ENCODE data around the gene TSSK6. TPM values are rescaled to one million over a fixed set of nuclear protein-coding genes. Genes with fewer than 3 reads are reported as not detected.

TSSK6 gene
- polyA plus RNA-seq, 4 donors, result 1.6 to 3.4 (median 1.9) TPM

GRCh38 chr19:19471682-19472081, 43.7 kb downstream of the TSSK6 start:
- Histone ChIP-seq H3K36me3 (ENCODE audit: control insufficient read depth in 3 of 3, insufficient read depth in 2 of 3, low read depth in 1 of 3, low read length in 3 of 3) (peaks cover 0 to 49% (median 12%) of the 10 kb centered on the region in 3 donors), H3K4me3 (ENCODE audit: low read depth in 1 of 3, low read length in 3 of 3) (no peak overlapping the region), H3K27ac (ENCODE audit: low read depth in 1 of 3, low read length in 2 of 3) (no peak overlapping the region), H3K4me1 (ENCODE audit: control insufficient read depth in 3 of 3, insufficient read depth in 2 of 3, low read depth in 1 of 3, low read length in 2 of 3) (no peaks in the 10 kb centered on the region), H3K9me3 (ENCODE audit: control insufficient read depth in 2 of 2, insufficient read depth in 1 of 2, low read depth in 1 of 2, low read length in 1 of 2) (peaks cover 1 to 31% of the 10 kb centered on the region in 2 donors), H3K27me3 (ENCODE audit: control insufficient read depth in 3 of 3, insufficient read depth in 3 of 3, low read length in 3 of 3) (no peaks in the 10 kb centered on the region)
- DNase-seq (no peak), FAIRE-seq (no peak)
- 81 to 85% (median 83%) methylated on average over 6 of the region's 6 CpGs for WGBS, 3 donors

- 88 to 89% (median 89%) methylated on average over 3 of the region's 3 CpGs for WGBS, 3 donors
- Histone ChIP-seq H3K27ac (ENCODE audit: low read depth in 1 of 3, low read length in 2 of 3) (no peak overlapping the region), H3K9me3 (ENCODE audit: control insufficient read depth in 2 of 2, insufficient read depth in 1 of 2, low read depth in 1 of 2, low read length in 1 of 2) (peaks cover 1 to 37% of the 10 kb centered on the region in 2 donors), H3K4me1 (ENCODE audit: control insufficient read depth in 3 of 3, insufficient read depth in 2 of 3, low read depth in 1 of 3, low read length in 2 of 3) (no peaks in the 10 kb centered on the region), H3K27me3 (ENCODE audit: control insufficient read depth in 3 of 3, insufficient read depth in 3 of 3, low read length in 3 of 3) (no peaks in the 10 kb centered on the region), H3K4me3 (ENCODE audit: low read depth in 1 of 3, low read length in 3 of 3) (no peak overlapping the region), H3K36me3 (ENCODE audit: control insufficient read depth in 3 of 3, insufficient read depth in 2 of 3, low read depth in 1 of 3, low read length in 3 of 3) (peaks cover 0 to 50% (median 23%) of the 10 kb centered on the region in 3 donors)
- FAIRE-seq, result no peak
- no peak for DNase-seq
These were observed 44.8 kb downstream of the TSSK6 start for GRCh38 chr19:19470579-19470978.

- H3K36me3 ChIP-seq (ENCODE audit: control insufficient read depth in 3 of 3, insufficient read depth in 2 of 3, low read depth in 1 of 3, low read length in 3 of 3), result peaks cover 0 to 42% (median 23%) of the 10 kb centered on the region in 3 donors
- H3K4me3 ChIP-seq (ENCODE audit: low read depth in 1 of 3, low read length in 3 of 3), result no peak overlapping the region
- peaks cover 0 to 16% (median 0%) of the 10 kb centered on the region in 3 donors for H3K4me1 ChIP-seq (ENCODE audit: control insufficient read depth in 3 of 3, insufficient read depth in 2 of 3, low read depth in 1 of 3, low read length in 2 of 3)
- 91 to 100% (median 100%) methylated on average over 2 of the region's 2 CpGs for WGBS, 3 donors
- peaks cover 1 to 37% of the 10 kb centered on the region in 2 donors for H3K9me3 ChIP-seq (ENCODE audit: control insufficient read depth in 2 of 2, insufficient read depth in 1 of 2, low read depth in 1 of 2, low read length in 1 of 2)
- FAIRE-seq, result no peak
- no peak overlapping the region for H3K27ac ChIP-seq (ENCODE audit: low read depth in 1 of 3, low read length in 2 of 3)
- DNase-seq, result no peak
- H3K27me3 ChIP-seq (ENCODE audit: control insufficient read depth in 3 of 3, insufficient read depth in 3 of 3, low read length in 3 of 3), result no peaks in the 10 kb centered on the region
These were observed 46.8 kb downstream of the TSSK6 start for GRCh38 chr19:19468424-19469050.

GRCh38 chr19:19466201-19466600, 49.1 kb downstream of the TSSK6 start:
- H3K4me3 ChIP-seq (ENCODE audit: low read depth in 1 of 3, low read length in 3 of 3), result no peak overlapping the region
- no peak overlapping the region for H3K27ac ChIP-seq (ENCODE audit: low read depth in 1 of 3, low read length in 2 of 3)
- peaks cover 1 to 37% of the 10 kb centered on the region in 2 donors for H3K9me3 ChIP-seq (ENCODE audit: control insufficient read depth in 2 of 2, insufficient read depth in 1 of 2, low read depth in 1 of 2, low read length in 1 of 2)
- WGBS, 3 donors, result 86 to 97% (median 94%) methylated on average over 6 of the region's 6 CpGs
- FAIRE-seq, result no peak
- H3K27me3 ChIP-seq (ENCODE audit: control insufficient read depth in 3 of 3, insufficient read depth in 3 of 3, low read length in 3 of 3), result no peaks in the 10 kb centered on the region
- peaks cover 2 to 40% (median 13%) of the 10 kb centered on the region in 3 donors for H3K4me1 ChIP-seq (ENCODE audit: control insufficient read depth in 3 of 3, insufficient read depth in 2 of 3, low read depth in 1 of 3, low read length in 2 of 3)
- peaks cover 0 to 37% (median 23%) of the 10 kb centered on the region in 3 donors for H3K36me3 ChIP-seq (ENCODE audit: control insufficient read depth in 3 of 3, insufficient read depth in 2 of 3, low read depth in 1 of 3, low read length in 3 of 3)
- DNase-seq, result no peak

GRCh38 chr19:19465436-19466070, 49.8 kb downstream of the TSSK6 start:
- no peak overlapping the region for H3K4me3 ChIP-seq (ENCODE audit: low read depth in 1 of 3, low read length in 3 of 3)
- WGBS, 3 donors, result 96 to 98% (median 98%) methylated on average over 11 to 12 of the region's 12 CpGs
- H3K9me3 ChIP-seq (ENCODE audit: control insufficient read depth in 2 of 2, insufficient read depth in 1 of 2, low read depth in 1 of 2, low read length in 1 of 2), result peaks cover 1 to 37% of the 10 kb centered on the region in 2 donors
- H3K27me3 ChIP-seq (ENCODE audit: control insufficient read depth in 3 of 3, insufficient read depth in 3 of 3, low read length in 3 of 3), result no peaks in the 10 kb centered on the region
- peaks cover 0 to 37% (median 23%) of the 10 kb centered on the region in 3 donors for H3K36me3 ChIP-seq (ENCODE audit: control insufficient read depth in 3 of 3, insufficient read depth in 2 of 3, low read depth in 1 of 3, low read length in 3 of 3)
- DNase-seq, result no peak
- H3K4me1 ChIP-seq (ENCODE audit: control insufficient read depth in 3 of 3, insufficient read depth in 2 of 3, low read depth in 1 of 3, low read length in 2 of 3), result peaks cover 2 to 40% (median 15%) of the 10 kb centered on the region in 3 donors
- FAIRE-seq, result no peak
- H3K27ac ChIP-seq (ENCODE audit: low read depth in 1 of 3, low read length in 2 of 3), result no peak overlapping the region

- WGBS, 3 donors, result 49 to 59% (median 55%) methylated on average over 13 of the region's 13 CpGs
- H3K27ac ChIP-seq (ENCODE audit: low read depth in 1 of 3, low read length in 2 of 3), result peak overlapping the region in 2 of 3 donors; percentile 65 to 68
- peaks cover 2 to 45% (median 18%) of the 10 kb centered on the region in 3 donors for H3K4me1 ChIP-seq (ENCODE audit: control insufficient read depth in 3 of 3, insufficient read depth in 2 of 3, low read depth in 1 of 3, low read length in 2 of 3)
- FAIRE-seq, result no peak
- no peak overlapping the region for H3K4me3 ChIP-seq (ENCODE audit: low read depth in 1 of 3, low read length in 3 of 3)
- peaks cover 0 to 44% (median 23%) of the 10 kb centered on the region in 3 donors for H3K36me3 ChIP-seq (ENCODE audit: control insufficient read depth in 3 of 3, insufficient read depth in 2 of 3, low read depth in 1 of 3, low read length in 3 of 3)
- DNase-seq, result peak in 1 of 2 donors; percentile 90
- H3K9me3 ChIP-seq (ENCODE audit: control insufficient read depth in 2 of 2, insufficient read depth in 1 of 2, low read depth in 1 of 2, low read length in 1 of 2), result peaks cover 1 to 34% of the 10 kb centered on the region in 2 donors
- no peaks in the 10 kb centered on the region for H3K27me3 ChIP-seq (ENCODE audit: control insufficient read depth in 3 of 3, insufficient read depth in 3 of 3, low read length in 3 of 3)
These were observed 50.8 kb downstream of the TSSK6 start for GRCh38 chr19:19464339-19465098.

Other genes with a start within 250 kb of the TSSK6 start
- 100 to 1,000 TPM in 2 of 4 donors, 10 to 100 TPM in 2; 53.6 to 477 (median 106) TPM for gene TM6SF2, start 242.2 kb downstream of the TSSK6 start, polyA plus RNA-seq
- 10 to 100 TPM; 32.9 to 66.4 (median 43.0) TPM for gene SUGP1, start 195.0 kb downstream of the TSSK6 start, polyA plus RNA-seq
- 10 to 100 TPM; 11.6 to 51.3 (median 18.6) TPM for gene MAU2, start 194.7 kb downstream of the TSSK6 start, polyA plus RNA-seq
- 10 to 100 TPM; 25.9 to 49.1 (median 33.0) TPM for gene GATAD2A, start 109.9 kb downstream of the TSSK6 start, polyA plus RNA-seq
- 100 to 1,000 TPM; 203 to 344 (median 339) TPM for gene NDUFA13, start 677 bp upstream of the TSSK6 start, polyA plus RNA-seq
- 10 to 100 TPM in 3 of 4 donors, 1 to 10 TPM in 1; 6.7 to 44.1 (median 17.5) TPM for gene YJEFN3, start 13.4 kb upstream of the TSSK6 start, polyA plus RNA-seq
- under 1 TPM in 2 of 4 donors, not detected in 2; 0.09 to 0.13 TPM for gene CILP2, start 22.7 kb upstream of the TSSK6 start, polyA plus RNA-seq
- gene PBX4, start 103.1 kb upstream of the TSSK6 start, polyA plus RNA-seq, result 1 to 10 TPM in 2 of 4 donors, under 1 TPM in 2; 0.81 to 2.5 (median 1.4) TPM
- 10 to 100 TPM in 3 of 4 donors, 1 to 10 TPM in 1; 8.0 to 21.6 (median 11.9) TPM for gene LPAR2, start 112.7 kb upstream of the TSSK6 start, polyA plus RNA-seq
- 10 to 100 TPM in 3 of 4 donors, 1 to 10 TPM in 1; 8.3 to 15.1 (median 12.5) TPM for gene GMIP, start 128.1 kb upstream of the TSSK6 start, polyA plus RNA-seq
- gene ATP13A1, start 148.1 kb upstream of the TSSK6 start, polyA plus RNA-seq, result 10 to 100 TPM; 40.3 to 60.8 (median 45.9) TPM
- 1 to 10 TPM; 7.1 to 10.0 (median 8.7) TPM for gene ZNF101, start 153.3 kb upstream of the TSSK6 start, polyA plus RNA-seq
- 1 to 10 TPM; 1.1 to 9.1 (median 2.0) TPM for gene ZNF14, start 217.6 kb upstream of the TSSK6 start, polyA plus RNA-seq

All from small intestine (tissue), 7 donors.